SK-N-SH (cell line): ENCODE measurements around the gene ACRBP.

ENCODE experiments used
- CTCF ChIP-seq: fragments of 200-600 bp; sonication (generic); IDR thresholded peaks from 2 replicates; pipeline ENCODE4 v1.6.1; 2017; ENCODE audit warnings: antibody characterized with exemption, mild to moderate bottlenecking, moderate library complexity
- ELF1 ChIP-seq: IDR thresholded peaks from 2 replicates; pipeline ENCODE4 v1.4.0; 2012
- MAX ChIP-seq: IDR thresholded peaks from 2 replicates; pipeline ENCODE4 v1.4.0; 2012; ENCODE audit warnings: low read depth
- NFIC ChIP-seq: IDR thresholded peaks from 2 replicates; pipeline ENCODE4 v1.4.0; 2012; ENCODE audit warnings: borderline replicate concordance
- NRF1 ChIP-seq: IDR thresholded peaks from 2 replicates; pipeline ENCODE4 v1.6.1; 2012; ENCODE audit warnings: low read depth, mild to moderate bottlenecking, low read length
- RAD21 ChIP-seq: IDR thresholded peaks from 2 replicates; pipeline ENCODE4 v1.6.1; 2012; ENCODE audit warnings: mild to moderate bottlenecking, low read length
- SIN3A ChIP-seq: IDR thresholded peaks from 2 replicates; pipeline ENCODE4 v1.6.1; 2012; ENCODE audit warnings: low read depth, mild to moderate bottlenecking, low read length, moderate library complexity, borderline replicate concordance
- TAF1 ChIP-seq: IDR thresholded peaks from 2 replicates; pipeline ENCODE4 v1.6.1; 2012; ENCODE audit warnings: low read depth, mild to moderate bottlenecking, low read length, moderate library complexity, borderline replicate concordance
- YY1 ChIP-seq: IDR thresholded peaks from 2 replicates; pipeline ENCODE4 v1.4.0; 2012; ENCODE audit warnings: low read depth, mild to moderate bottlenecking

- TF ChIP-seq SIN3A (no peak), MAX (no peak), TAF1 (no peak), ELF1 (no peak), NFIC (no peak), NRF1 (no peak), CTCF (no peak), YY1 (no peak), RAD21 (no peak)
These were observed 14.9 kb downstream of the ACRBP start for GRCh38 chr12:6632026-6632983.
